Stimulated activated CD8-positive, alpha-beta memory T cell treated with anti-CD3 and anti-CD28 coated beads, Interleukin-4, amount 100 ng/mL, for 48 hours (primary cell): ENCODE results near the gene HIRA.

Experiments
- DNase-seq: peaks from one replicate; pipeline ENCODE4 v3.0.0-alpha.2; 2020

Gene HIRA, protein sequence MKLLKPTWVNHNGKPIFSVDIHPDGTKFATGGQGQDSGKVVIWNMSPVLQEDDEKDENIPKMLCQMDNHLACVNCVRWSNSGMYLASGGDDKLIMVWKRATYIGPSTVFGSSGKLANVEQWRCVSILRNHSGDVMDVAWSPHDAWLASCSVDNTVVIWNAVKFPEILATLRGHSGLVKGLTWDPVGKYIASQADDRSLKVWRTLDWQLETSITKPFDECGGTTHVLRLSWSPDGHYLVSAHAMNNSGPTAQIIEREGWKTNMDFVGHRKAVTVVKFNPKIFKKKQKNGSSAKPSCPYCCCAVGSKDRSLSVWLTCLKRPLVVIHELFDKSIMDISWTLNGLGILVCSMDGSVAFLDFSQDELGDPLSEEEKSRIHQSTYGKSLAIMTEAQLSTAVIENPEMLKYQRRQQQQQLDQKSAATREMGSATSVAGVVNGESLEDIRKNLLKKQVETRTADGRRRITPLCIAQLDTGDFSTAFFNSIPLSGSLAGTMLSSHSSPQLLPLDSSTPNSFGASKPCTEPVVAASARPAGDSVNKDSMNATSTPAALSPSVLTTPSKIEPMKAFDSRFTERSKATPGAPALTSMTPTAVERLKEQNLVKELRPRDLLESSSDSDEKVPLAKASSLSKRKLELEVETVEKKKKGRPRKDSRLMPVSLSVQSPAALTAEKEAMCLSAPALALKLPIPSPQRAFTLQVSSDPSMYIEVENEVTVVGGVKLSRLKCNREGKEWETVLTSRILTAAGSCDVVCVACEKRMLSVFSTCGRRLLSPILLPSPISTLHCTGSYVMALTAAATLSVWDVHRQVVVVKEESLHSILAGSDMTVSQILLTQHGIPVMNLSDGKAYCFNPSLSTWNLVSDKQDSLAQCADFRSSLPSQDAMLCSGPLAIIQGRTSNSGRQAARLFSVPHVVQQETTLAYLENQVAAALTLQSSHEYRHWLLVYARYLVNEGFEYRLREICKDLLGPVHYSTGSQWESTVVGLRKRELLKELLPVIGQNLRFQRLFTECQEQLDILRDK

DNA sequence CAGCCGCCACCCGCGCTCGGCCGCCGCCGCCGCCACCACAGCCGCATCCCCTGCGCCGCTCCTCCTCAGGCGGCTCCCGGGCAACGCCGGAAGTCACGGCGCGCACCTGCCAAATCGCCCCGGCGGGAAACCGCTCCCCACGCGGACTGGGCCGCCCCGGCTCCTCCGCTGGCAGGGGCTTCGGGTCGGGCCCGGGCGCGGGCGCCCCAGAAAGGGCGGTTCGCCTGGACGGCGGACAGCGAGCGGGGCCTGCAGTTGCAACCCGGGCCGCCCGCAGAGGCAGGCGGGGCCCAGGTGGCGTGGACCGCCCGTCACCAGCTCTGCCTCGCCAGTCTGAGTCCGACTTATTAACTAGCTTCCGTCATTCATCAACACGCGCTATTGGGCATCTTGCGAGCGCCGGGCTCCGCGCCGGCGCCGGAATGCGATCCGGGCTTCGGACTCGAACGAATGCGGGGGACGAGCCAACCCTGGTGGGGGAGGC, at the start of gene HIRA:
Gene HIRA (minus strand): TSS at position 85 of the 484 bp plus-strand sequence. CDS start 257 bp downstream, outside the sequence.
- peak; percentile 94 for DNase-seq

DNA sequence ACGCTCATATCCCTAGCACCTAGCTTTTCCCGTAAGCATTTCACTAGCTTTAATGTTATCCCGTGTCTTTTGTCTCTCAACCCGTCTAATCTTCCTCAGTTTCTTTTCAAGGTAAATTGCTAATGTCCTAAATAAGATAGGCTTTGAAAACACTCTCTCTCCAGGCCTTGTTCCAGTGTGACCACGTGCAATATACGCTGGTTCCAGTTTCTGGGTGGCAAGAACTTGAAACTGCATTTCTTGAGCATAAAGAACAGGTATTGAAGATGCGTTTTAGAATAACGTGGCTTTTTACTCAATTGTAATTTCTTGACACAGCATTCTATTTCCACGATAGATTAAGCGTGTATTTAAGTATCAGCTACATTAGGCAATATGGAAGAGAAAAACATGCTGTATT, 49.3 kb upstream of the HIRA start:
- DNase-seq, result no peak

DNA sequence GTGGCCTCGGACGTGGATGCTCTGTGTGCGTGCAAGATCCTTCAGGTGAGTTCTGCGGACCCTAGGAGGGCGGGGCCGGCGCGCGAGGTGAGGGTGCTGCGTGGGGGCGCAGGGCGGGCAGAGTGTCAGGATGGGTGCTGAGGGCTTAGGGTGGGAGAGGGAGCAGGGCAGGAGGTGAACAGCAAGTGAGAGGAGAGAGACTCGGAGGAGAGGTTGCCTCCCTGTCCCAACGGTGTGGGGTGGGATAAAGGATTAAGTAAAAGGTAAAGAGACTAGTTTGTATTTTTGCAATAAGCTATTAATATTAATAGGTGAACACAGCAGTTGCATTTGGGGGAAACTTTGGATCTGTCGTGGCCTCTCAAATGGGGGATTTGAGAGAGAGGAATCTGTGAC, 48.6 kb upstream of the HIRA start:
- DNase-seq, result no peak

DNA sequence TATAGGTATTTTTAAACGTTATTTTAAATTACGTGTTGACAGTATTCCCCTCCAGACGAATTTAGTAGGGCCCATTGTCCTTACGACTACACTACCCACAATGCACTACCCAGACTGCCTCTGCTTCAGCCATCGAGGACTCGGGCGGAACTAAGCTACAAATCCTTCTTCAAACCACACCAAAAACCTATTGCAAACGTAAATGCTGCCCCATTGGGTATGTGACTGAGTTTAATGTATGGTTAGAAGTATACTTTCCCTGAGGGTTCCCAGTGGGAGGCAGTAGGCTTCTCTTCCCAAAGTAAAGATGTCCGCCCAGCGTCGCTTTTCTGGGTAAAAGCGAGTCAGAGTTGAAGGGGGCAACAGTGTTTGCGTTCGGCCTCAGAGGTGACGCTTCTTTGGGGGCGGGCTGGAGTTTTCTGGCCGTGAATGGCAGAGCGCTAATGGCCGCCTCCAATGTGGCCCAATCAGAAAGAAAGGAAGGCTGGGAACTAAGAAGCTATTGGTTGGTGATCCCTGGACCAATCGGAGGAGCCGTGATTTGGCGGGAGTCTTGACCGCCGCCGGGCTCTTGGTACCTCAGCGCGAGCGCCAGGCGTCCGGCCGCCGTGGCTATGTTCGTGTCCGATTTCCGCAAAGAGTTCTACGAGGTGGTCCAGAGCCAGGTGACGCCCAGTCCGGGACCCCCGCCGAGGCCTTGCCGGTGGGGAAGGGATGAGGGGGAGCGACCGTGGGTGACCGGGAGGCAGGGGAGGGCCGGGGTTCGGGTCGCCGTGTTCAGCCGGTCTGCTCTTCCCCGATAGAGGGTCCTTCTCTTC, 48.0 kb upstream of the HIRA start, which contains the start of gene CDC45:
Gene CDC45 (plus strand): TSS at position 566 of the 818 bp plus-strand sequence. CDS start 49 bp downstream, at position 615.
- peak; percentile 94 for DNase-seq

DNA sequence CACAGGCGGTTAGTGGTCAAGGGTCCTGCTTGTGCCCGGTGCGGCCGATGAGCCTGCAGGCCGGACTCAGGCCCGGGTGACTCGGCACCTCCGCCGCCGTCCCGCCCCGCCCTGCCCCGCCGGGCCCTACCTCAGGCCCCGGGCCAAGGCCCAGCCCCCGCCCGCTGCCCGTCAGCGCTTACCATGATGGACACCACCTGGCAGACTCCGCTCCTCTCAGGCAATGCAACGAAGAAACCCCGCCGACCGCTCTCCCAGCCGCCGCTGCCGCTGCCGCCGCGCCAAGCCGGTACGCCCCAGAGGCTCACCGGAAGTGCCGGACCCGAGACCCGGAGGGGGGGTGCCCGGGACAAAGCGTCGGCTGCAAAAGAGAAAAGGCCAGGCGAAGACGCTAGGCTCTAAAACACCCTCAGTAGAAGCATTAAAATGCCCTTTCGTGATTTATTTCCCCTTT, 47.4 kb upstream of the HIRA start, which contains the start of gene UFD1:
Gene UFD1 (minus strand): TSS at position 293 of the 454 bp plus-strand sequence. CDS start 108 bp downstream, at position 185.
- peak; percentile 85 for DNase-seq

DNA sequence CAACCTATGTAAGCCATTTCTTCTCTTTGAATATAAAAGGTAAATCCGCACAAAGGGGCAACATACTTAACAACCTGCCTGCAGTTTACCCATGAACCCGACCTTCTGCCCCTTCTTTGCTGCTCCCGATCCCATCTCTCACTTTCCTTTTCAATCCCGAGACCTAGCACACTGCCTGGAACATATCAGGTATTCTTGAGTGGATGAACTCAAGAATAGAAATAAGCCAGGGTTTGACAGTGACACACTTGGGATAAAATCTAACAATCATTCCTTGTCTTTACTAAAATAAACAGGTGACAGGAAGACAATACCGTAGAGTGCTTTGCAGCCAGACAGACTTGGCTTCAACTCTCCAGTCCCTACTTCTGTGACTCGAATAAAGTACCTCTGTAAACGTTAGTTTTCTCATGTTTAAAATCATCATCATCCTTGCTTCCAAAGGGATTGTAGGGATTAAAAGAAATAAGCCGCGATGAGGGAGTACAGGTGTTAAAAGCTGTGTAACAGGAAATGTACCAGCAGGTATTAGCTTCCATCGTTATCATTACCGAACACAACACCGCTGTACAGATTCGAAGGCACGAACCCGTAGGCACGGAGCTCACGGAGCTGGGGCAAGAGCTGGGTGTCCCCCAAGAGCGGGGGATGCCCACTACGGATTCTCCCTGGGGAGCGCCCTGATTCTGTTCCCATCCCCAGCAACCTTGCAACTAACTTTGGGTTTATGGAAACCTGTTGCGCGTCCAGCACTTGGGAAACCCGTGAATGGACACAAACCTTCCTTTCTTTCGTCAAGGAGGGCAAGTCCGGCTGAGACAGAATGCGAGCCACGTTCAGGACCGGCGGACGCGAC, 46.7 kb upstream of the HIRA start:
- peak; percentile 23 for DNase-seq

DNA sequence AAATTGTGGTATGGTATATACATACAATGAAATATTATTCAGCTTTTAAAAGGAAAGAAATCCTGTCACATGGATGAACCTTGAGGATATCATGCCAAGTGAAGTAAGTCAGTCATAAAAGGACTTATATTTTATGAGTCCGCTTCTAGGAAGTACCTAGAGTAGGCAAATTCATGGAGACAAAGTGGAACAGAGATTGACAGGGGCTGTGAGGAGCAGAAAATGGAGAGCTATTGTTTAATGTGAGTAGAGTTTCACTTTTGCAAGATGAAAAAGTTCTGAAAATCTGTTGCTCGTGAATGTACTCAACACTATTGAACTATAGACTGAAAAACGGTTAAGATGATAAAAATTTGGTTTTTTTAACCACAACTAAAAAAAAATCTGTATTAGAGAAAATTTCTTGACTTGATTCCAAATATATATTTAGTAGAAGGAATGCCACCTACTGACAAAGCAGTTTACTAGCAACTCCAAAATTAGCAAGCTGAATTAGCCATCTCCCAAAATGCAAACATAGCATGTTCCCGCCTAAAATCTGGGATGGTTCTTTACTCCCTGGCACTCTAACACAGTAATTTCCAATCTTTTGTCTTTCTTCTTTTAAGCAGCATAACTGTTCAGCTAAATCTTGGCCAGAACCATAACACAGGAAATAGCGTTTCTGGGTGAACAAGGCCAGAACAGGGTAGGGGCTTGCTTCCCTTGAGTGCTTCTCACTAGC, 46.0 kb upstream of the HIRA start:
- no peak for DNase-seq

DNA sequence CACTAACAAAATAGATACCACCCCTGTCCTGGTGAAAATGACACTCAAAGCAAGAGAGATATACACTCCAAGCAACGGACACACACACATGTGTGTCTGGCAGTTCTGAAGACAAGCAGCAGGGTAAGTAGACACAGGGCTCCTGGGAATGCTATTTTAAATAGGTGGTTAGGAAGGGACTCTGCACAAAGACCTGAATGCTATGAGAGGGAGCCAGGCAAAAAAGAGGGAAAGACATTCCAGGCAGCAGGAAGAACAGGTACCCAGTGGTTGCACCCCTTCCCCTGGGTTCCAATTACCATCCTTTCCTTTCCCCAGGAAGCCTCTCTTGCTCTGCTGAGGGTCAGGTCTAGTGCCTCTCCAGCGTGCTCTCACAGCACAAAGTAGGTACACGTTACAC, 44.5 kb upstream of the HIRA start:
- no peak for DNase-seq

DNA sequence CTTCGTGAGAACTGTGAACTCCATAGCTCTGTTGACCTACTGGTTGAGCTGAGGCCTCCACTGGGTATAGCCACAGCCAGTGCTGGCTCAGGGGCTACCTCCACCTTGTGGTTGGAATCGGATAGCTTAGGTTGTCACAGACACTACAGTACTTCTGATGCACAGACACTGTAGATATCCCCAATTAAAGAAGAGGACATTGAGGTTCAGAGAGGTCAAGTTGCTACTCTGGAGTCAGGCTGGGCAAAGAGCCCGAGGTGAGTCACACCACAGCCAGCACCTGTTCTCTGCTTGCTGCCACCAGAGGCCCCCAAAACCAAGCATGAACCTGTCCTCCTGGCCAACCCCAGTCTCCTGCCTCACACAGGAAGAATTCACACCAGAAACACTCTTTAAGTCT, 42.0 kb upstream of the HIRA start:
- no peak for DNase-seq

DNA sequence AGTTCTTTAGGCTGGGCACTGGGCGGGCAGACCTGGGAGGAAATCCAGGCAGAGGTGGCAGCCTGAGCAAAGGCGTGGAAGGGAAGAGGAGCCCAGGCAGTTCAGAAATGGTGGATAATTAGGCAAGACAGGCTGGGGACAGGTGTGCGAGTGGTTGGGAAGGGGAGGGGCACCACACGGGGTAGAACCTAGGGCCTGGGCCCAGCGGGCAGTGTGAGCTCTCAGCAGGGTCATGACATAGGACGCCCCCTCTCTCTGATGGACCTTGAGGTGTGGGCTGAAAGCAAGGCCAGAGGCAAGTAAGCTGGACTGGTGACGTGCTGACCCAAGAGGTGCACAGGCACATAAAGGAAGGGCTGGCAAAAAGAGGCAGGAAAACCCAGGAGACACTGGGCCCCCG, 40.7 kb upstream of the HIRA start:
- no peak for DNase-seq

DNA sequence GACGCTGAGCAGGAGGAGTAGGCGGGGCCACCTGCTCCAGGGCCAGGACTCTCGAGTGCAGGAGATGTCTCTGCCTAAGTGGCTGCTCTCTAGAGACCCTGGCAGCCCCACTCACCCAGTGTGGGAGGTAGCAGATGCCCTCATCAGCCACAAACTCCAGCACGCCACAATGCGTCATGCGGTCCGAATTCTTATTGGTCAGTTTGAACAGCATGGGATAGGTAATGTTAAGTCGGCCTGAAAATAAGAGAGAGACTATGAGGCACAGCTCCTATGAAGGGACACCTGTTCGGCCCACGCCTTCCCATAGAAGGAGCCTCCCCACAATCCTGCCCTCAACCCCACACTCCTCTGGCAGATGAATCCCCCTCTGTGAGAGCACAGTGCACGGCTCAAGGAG, 40.0 kb upstream of the HIRA start:
- no peak for DNase-seq

DNA sequence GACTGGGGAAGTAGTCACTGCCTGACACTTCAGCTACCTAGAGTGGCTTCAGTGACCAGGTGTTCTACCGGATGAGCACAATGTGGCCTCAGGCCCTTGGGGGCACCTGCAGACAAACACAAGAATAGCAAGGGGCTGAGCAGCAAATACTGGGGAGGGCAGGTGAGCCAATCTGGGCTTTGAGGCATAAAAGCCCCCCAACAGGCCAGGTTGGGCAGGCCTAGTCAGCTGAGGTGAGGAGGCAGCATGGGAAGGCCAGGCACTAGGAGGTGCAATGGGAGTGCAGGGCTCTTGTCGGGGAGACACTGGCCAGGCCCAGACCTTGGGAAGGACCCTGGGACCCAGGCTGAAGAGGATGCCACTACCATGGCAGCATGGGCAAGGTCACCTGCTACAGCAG, 38.5 kb upstream of the HIRA start:
- DNase-seq, result no peak

DNA sequence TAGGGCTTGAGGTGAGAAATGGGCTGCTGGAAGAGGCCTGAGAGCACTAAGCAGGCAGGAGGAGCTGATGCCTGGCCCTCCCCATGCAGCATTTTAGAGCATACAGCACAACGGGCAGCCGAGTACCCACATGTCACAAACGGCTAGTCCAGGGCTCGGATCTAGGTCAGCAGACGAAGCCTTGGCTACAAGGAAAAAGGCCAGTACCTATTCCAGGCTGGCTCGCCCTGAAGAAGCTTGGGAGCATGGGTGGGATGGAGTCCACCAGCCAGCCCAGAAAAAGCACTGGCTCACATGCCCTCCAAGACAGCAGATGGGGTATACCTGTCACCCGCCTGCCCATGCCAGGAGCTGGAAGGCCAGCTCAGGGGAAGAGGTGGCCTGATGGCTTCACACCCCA, 37.9 kb upstream of the HIRA start:
- no peak for DNase-seq

DNA sequence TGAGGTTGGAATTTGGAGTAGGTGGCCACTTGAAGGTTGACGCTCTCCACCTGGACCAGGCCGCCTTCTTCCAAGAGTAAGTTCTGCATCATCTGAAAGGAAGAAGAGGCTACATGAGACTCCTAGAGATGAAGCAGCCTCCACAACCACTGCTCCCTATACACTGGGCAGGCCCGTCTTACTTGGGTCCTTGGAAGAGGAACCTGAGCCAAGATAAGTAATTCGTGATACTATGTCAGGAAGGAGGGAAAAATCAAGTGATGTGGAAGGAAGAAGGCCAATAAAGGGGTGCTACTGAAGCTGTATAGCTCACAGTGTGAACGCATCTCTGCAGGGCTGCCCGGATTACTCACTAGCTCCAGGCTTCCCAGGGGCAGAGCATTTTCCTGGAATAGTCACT, 36.4 kb upstream of the HIRA start:
- DNase-seq, result no peak

DNA sequence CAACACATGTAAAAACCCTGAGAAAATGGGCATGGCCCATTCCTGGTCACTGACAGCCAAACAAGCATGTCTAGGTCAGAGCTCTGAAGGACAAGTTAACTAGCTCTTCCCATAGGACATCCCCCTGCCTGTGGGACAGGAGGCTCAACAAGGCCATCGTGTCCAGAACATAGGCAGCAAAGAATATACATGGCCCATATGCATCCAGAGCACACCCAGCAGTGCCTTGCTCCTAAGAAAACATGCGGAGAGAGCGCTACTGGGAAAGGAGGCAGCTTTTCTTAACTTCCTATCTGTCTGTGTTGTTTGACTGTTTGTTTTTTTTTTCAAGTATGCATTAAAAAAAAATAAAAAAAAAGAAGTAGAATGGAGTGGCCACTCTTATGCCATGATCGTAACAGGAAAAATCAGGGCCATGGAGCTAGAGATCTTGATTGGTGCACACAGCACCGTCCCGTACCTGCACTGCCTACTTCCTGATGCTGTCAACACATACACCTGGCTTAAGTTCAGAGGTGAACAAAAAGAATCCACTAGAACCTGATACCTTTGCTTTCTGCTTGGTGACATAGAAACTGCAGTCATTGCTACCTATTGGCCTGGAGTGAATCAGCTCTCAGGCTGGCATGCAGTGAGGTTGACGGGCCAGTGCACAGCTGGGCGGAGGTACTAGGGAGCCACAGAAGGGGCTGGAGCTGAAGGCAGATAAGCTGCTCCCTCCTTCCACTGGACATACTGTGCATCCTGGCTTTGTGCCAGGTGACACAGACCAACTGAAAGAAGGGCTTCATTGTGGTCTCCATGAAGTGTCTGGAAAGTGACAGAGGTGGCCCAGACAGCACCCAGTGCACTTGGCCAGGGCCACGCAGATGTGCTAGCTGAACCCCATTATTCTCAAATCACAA, 35.6 kb upstream of the HIRA start:
- DNase-seq, result no peak

DNA sequence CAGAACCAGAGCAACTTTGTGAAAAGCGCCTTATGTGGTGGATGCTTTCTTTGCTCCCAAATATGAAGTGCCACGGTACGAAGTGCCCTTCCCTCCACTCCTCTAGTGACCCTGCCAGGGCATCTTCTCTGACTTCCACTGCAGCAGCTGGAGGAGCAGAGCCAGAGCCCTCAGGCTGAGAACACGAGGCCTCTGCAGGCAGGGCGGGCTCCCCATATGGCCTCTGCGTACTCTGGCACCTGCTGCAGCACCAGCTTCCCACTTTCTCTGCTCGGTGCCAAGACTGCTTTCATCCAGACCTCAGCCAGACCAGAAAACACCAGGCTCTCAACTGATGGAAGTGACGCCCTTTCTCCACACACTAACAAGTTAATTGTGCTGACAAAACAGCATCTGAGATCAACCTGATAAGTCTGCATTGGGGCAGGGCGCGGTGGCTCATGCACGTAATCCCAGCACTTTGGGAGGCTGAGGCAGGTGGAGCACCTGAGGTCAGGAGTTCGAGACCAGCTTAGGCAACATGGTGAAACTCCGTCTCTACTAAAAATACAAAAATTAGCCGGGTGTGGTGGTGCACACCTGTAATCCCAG, 34.7 kb upstream of the HIRA start:
- DNase-seq, result no peak

DNA sequence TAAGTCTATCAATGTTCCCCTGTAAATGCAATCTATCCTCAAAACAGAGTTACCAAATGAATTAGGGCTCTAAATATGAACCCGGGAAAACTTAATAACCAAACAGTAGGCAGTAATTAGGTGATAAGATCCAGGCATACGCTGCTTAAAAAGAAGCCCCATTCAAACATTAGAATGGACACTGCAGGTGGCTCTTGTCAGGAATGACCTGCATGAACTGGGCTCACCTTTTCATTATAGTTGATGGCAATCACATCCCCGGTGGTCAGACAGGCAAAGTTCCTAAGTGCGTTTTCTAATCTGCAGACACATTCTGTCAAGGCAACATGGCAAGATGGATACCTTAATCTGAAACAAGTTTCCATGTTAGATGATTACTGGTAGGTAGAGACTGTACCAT, 33.4 kb upstream of the HIRA start:
- no peak for DNase-seq

DNA sequence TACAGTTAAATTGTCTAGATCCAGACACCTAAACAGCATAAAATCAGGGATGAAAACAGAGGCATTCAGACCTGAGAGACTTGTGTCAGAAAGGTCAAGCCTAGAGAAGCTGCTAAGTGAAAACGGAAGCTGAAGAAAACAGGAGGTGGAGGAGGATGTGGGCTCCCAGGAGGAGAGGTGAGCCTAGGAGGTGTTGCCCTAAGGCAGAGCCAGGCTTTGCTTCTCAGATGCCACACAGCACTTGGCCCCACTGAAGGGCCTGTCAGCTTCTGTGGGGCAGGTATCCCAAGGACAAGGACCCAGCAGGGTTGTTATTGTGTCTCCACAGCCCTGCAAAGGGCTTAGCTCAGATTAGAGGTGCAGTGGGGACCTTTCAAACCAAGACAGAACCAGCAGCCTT, 33.0 kb upstream of the HIRA start:
- no peak for DNase-seq
